HG03457 (cell line): ENCODE data around the gene VEGFD.

ENCODE experiments used
- ATAC-seq: cut with Tn5 transposase; IDR thresholded peaks from one replicate; pipeline ENCODE4 v1.9.1; 2021; ENCODE audit warnings: moderate number of reproducible peaks; ENCODE audit not compliant: unreplicated experiment

Gene VEGFD

GRCh38 chrX:15359701-15360100 is 24.5 kb downstream of the VEGFD start:
- ATAC-seq: no peak

GRCh38 chrX:15358533-15358932 is 25.7 kb downstream of the VEGFD start:
- no peak for ATAC-seq

- no peak for ATAC-seq
These were observed 27.8 kb downstream of the VEGFD start for GRCh38 chrX:15356444-15356843.

- no peak for ATAC-seq
These were observed 33.8 kb downstream of the VEGFD start for GRCh38 chrX:15350329-15350996.

GRCh38 chrX:15349046-15349445 is 35.2 kb downstream of the VEGFD start:
- no peak for ATAC-seq

GRCh38 chrX:15345976-15346375 is 38.2 kb downstream of the VEGFD start:
- ATAC-seq: no peak

- ATAC-seq: no peak
These were observed 40.1 kb downstream of the VEGFD start for GRCh38 chrX:15344106-15344505.

GRCh38 chrX:15343075-15343476 is 41.1 kb downstream of the VEGFD start:
- ATAC-seq: no peak

- no peak for ATAC-seq
These were observed 43.3 kb downstream of the VEGFD start for GRCh38 chrX:15340867-15341266.

- ATAC-seq: peak; percentile 11
These were observed 48.2 kb downstream of the VEGFD start for GRCh38 chrX:15336023-15336413.

- ATAC-seq: peak; percentile 97
These were observed 48.8 kb downstream of the VEGFD start, which contains the start of gene PIGA for GRCh38 chrX:15335135-15336022. Gene PIGA, minus strand, starts transcription at chrX:15335523. Its CDS starts 3,593 bp downstream, at chrX:15331930.

- ATAC-seq: no peak
These were observed 49.7 kb downstream of the VEGFD start for GRCh38 chrX:15334561-15334960.

GRCh38 chrX:15328821-15329220 is 55.4 kb downstream of the VEGFD start:
- ATAC-seq: no peak

- ATAC-seq: no peak
These were observed 56.1 kb downstream of the VEGFD start for GRCh38 chrX:15328131-15328530.

GRCh38 chrX:15322472-15322871 is 61.7 kb downstream of the VEGFD start:
- ATAC-seq: no peak

- ATAC-seq: no peak
These were observed 62.1 kb downstream of the VEGFD start for GRCh38 chrX:15322072-15322471.

- no peak for ATAC-seq
These were observed 62.8 kb downstream of the VEGFD start for GRCh38 chrX:15321447-15321846.

- ATAC-seq: no peak
These were observed 63.9 kb downstream of the VEGFD start for GRCh38 chrX:15320297-15320696.

GRCh38 chrX:15319075-15319474 is 65.1 kb downstream of the VEGFD start:
- no peak for ATAC-seq

- no peak for ATAC-seq
These were observed 68.7 kb downstream of the VEGFD start, which contains the start of gene ASB11 for GRCh38 chrX:15315509-15315908. Gene ASB11, minus strand, starts transcription at chrX:15315640. Its CDS starts 35 bp downstream, at chrX:15315605.

- ATAC-seq: no peak
These were observed 69.7 kb downstream of the VEGFD start for GRCh38 chrX:15314472-15314871.

GRCh38 chrX:15311119-15311518 is 73.1 kb downstream of the VEGFD start:
- no peak for ATAC-seq
